ENCODE measurements around the gene RASGRP1. TPM values are rescaled to one million over a fixed set of nuclear protein-coding genes. Genes with fewer than 3 reads are reported as not detected.

RASGRP1 gene
- total RNA-seq, 1 experiment from 2014 or later: 2.8 TPM

DNA sequence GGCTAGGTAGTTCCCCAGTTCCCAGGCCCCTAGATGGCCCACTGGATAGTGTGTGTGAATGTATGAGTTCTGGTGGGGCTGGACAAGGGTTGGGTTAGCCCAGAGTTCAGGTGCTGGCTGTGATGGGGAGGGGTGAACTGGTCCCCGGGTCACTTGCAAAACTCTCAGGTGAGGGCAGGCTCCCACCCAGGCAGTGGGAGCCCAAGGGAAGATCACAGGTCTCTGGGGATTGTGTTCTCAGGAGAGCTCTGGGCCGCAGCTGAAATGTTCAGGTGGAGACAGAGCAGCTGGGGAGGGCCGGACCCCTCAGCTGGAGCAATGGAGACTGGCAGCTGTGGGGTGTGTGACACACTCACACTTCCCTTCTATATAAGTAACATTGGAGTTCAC lies 123.5 kb downstream of the RASGRP1 start (continued):
- TF ChIP-seq, protein P1, sequence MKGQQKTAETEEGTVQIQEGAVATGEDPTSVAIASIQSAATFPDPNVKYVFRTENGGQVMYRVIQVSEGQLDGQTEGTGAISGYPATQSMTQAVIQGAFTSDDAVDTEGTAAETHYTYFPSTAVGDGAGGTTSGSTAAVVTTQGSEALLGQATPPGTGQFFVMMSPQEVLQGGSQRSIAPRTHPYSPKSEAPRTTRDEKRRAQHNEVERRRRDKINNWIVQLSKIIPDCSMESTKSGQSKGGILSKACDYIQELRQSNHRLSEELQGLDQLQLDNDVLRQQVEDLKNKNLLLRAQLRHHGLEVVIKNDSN (CRISPR knock-in tag; IDR thresholded peaks at IDR 0.05): no peak
- TF ChIP-seq ZNF396 (CRISPR knock-in tag; IDR thresholded peaks at IDR 0.05; ENCODE audit: borderline replicate concordance): no peak
- TF ChIP-seq, protein P2, sequence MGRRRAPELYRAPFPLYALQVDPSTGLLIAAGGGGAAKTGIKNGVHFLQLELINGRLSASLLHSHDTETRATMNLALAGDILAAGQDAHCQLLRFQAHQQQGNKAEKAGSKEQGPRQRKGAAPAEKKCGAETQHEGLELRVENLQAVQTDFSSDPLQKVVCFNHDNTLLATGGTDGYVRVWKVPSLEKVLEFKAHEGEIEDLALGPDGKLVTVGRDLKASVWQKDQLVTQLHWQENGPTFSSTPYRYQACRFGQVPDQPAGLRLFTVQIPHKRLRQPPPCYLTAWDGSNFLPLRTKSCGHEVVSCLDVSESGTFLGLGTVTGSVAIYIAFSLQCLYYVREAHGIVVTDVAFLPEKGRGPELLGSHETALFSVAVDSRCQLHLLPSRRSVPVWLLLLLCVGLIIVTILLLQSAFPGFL (CRISPR knock-in tag; IDR thresholded peaks at IDR 0.05; ENCODE audit: borderline replicate concordance): no peak
- TF ChIP-seq ZBTB21 (CRISPR knock-in tag; IDR thresholded peaks at IDR 0.05; ENCODE audit: borderline replicate concordance): no peak
- TF ChIP-seq MYBL2 (CRISPR knock-in tag; IDR thresholded peaks at IDR 0.05): no peak
- no peak for TF ChIP-seq ZNF423 (CRISPR knock-in tag; IDR thresholded peaks at IDR 0.05)
- TF ChIP-seq, protein P3, sequence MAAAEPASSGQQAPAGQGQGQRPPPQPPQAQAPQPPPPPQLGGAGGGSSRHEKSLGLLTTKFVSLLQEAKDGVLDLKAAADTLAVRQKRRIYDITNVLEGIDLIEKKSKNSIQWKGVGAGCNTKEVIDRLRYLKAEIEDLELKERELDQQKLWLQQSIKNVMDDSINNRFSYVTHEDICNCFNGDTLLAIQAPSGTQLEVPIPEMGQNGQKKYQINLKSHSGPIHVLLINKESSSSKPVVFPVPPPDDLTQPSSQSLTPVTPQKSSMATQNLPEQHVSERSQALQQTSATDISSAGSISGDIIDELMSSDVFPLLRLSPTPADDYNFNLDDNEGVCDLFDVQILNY (CRISPR knock-in tag; IDR thresholded peaks at IDR 0.05): no peak

DNA sequence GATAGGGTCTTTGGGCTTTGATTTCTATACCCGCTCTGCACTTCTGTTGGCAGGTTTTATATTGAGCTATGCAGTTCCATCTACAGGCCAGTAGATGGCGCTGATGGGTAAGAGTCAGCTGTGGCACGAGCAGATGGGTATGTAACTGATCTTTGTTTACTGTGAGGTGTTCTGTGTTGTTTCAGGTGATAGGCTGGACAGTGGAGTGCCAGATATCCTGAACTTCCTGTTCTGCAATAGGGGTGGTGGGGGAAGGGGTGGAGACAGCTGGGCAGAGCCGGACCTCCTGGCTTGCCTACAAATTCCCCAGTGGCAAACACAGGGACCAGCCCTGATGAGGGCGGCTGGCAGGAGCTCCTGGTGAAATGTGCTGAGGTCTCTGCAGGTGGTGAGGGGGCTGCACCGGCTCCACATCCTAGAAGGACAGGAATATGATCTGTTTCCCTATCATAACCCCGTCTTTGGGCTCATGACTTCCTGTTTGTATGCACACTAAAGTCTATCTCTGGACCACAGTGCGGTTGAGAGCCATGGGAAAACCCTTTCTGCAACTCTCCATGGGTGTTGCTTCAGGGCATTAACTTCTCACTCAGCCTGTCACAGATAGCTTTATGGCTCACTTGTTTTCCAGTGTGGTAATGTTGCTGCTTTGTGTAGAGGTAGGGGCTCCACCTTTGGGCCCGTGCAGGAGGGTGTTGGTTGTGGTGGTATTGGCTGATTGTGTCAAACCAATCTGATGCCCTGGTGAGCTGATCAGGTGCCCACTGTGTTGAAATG lies 124.1 kb downstream of the RASGRP1 start:
- CTCF ChIA-PET: interaction anchor here (0.6 to 3.4 kb wide), 76 partner anchors 8 to 1011 kb away, joined by 3 to 82 read pairs (median 4); partner anchors contain the start of genes FAM98B and RASGRP1
- ATAC-seq (peak; percentile 96), DNase-seq (ENCODE audit: low spot score) (peak; percentile 27)
- no peak for TF ChIP-seq GABPB1 (CRISPR knock-in tag; IDR thresholded peaks at IDR 0.05)
- TF ChIP-seq, protein P4, sequence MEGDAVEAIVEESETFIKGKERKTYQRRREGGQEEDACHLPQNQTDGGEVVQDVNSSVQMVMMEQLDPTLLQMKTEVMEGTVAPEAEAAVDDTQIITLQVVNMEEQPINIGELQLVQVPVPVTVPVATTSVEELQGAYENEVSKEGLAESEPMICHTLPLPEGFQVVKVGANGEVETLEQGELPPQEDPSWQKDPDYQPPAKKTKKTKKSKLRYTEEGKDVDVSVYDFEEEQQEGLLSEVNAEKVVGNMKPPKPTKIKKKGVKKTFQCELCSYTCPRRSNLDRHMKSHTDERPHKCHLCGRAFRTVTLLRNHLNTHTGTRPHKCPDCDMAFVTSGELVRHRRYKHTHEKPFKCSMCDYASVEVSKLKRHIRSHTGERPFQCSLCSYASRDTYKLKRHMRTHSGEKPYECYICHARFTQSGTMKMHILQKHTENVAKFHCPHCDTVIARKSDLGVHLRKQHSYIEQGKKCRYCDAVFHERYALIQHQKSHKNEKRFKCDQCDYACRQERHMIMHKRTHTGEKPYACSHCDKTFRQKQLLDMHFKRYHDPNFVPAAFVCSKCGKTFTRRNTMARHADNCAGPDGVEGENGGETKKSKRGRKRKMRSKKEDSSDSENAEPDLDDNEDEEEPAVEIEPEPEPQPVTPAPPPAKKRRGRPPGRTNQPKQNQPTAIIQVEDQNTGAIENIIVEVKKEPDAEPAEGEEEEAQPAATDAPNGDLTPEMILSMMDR (IDR thresholded peaks at IDR 0.05): peak; percentile 91
- peaks cover 7% of the 10 kb centered on the region; the same call in 1 of the 2 replicates for H3K4me1 Mint-ChIP-seq
- 0 out of 2 replicates have a peak overlapping the region, but pooled peaks have one; percentile 22 for H3K4me3 Mint-ChIP-seq
- no peak overlapping the region for H3K27ac Mint-ChIP-seq
- H3K36me3 Mint-ChIP-seq: no peaks in the 10 kb centered on the region
- POLR2A ChIA-PET: interaction anchor here (0.7 to 2.6 kb wide), 3 partner anchors 14 to 368 kb away, joined by 3 to 15 read pairs (median 3); partner anchors contain the start of gene FAM98B
- H3K9me3 Mint-ChIP-seq: no peaks in the 10 kb centered on the region
- H3K27me3 Mint-ChIP-seq (ENCODE audit: low read depth): peaks cover 3% of the 10 kb centered on the region; the same call in 1 of the 2 replicates

Other genes starting within 250 kb of the RASGRP1 start
- gene FAM98B, start 110.7 kb downstream of the RASGRP1 start, total RNA-seq (2021): 38.1 to 46.6 TPM (median 38.5 TPM) in 3 replicates